Peyer's patch (tissue), 4 donors: Measurements from ENCODE around the gene EXOC3.

Experiments
- POLR2A ChIP-seq, 2 donors: fragments of 450-650 bp; IDR thresholded peaks; one replicate each; pipeline ENCODE4 v1.5.1; 2017; ENCODE audit warnings: antibody characterized with exemption in 2 of 2, mild to moderate bottlenecking in 2 of 2, moderate library complexity in 2 of 2
- TF ChIP-seq, protein P1 (sequence below), 6 experiments: fragments of 450-650 bp in 4 of 6; fragments of 200-600 bp in 2 of 6; sonication (generic) in 1 of 6; IDR thresholded peaks; one replicate each; pipeline ENCODE4 v1.5.1; 2017 to 2019; ENCODE audit warnings: antibody characterized with exemption in 6 of 6, mild to moderate bottlenecking in 3 of 6, moderate library complexity in 1 of 6

DNA sequence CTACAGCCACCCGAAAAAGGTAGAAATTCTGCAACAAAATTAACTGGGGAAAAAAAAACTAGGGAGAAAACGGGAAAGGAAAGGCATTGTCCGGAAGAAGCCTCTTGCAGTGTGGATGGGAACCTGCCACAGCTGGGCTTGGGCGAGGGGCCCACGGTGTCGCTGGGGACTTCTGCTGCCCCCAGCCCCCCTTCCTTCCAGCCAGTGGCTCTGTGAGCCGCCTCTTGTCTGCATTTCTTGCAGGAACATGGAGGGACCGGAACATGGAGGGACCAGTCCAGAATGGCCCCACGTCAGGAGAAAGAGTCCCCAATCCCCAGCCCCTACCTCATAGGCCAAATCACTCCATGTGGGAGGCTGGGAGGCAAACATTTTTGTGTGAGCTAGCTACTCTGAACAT, 36.9 kb upstream of the EXOC3 start:
- no peak for TF ChIP-seq POLR2A (IDR thresholded peaks at IDR 0.05)
- TF ChIP-seq, protein P1, sequence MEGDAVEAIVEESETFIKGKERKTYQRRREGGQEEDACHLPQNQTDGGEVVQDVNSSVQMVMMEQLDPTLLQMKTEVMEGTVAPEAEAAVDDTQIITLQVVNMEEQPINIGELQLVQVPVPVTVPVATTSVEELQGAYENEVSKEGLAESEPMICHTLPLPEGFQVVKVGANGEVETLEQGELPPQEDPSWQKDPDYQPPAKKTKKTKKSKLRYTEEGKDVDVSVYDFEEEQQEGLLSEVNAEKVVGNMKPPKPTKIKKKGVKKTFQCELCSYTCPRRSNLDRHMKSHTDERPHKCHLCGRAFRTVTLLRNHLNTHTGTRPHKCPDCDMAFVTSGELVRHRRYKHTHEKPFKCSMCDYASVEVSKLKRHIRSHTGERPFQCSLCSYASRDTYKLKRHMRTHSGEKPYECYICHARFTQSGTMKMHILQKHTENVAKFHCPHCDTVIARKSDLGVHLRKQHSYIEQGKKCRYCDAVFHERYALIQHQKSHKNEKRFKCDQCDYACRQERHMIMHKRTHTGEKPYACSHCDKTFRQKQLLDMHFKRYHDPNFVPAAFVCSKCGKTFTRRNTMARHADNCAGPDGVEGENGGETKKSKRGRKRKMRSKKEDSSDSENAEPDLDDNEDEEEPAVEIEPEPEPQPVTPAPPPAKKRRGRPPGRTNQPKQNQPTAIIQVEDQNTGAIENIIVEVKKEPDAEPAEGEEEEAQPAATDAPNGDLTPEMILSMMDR (IDR thresholded peaks at IDR 0.05), result no peak
